ENCODE measurements around the gene CFI. TPM values are rescaled to one million over a fixed set of nuclear protein-coding genes. Genes with fewer than 3 reads are reported as not detected.

The CFI gene
- polyA plus RNA-seq, 1 experiment, result 0.53 TPM

GRCh38 chr4:109735566-109736365, 66.0 kb downstream of the CFI start:
- no peak for TF ChIP-seq CTCF (IDR thresholded peaks at IDR 0.05; ENCODE audit: low read depth, low read length)
- no peak for DNase-seq (ENCODE audit: low read depth, low spot score)
- POLR2A ChIA-PET, result no interaction called here
- Histone ChIP-seq H3K27ac (ENCODE audit: low read depth, low read length) (no peak overlapping the region), H3K9me3 (ENCODE audit: control insufficient read depth, insufficient read depth, low read length) (no peaks in the 10 kb centered on the region), H3K27me3 (ENCODE audit: control insufficient read depth, insufficient read depth, low read length) (peaks cover 2% of the 10 kb centered on the region), H3K4me3 (ENCODE audit: low read depth, low read length) (no peak overlapping the region)
- CTCF ChIA-PET, result no interaction called here

- Histone ChIP-seq H3K27me3 (ENCODE audit: control insufficient read depth, insufficient read depth, low read length) (peaks cover 2% of the 10 kb centered on the region), H3K9me3 (ENCODE audit: control insufficient read depth, insufficient read depth, low read length) (no peaks in the 10 kb centered on the region), H3K4me3 (ENCODE audit: low read depth, low read length) (no peak overlapping the region), H3K27ac (ENCODE audit: low read depth, low read length) (no peak overlapping the region)
- TF ChIP-seq CTCF (IDR thresholded peaks at IDR 0.05; ENCODE audit: low read depth, low read length), result no peak
- ChIA-PET POLR2A (no interaction called here), CTCF (no interaction called here)
- no peak for DNase-seq (ENCODE audit: low read depth, low spot score)
These were observed 68.1 kb downstream of the CFI start for GRCh38 chr4:109733728-109734127.

- POLR2A ChIA-PET, result interaction anchor here (0.7 kb wide), 1 partner anchor 68 kb away, joined by 3 read pairs; no protein-coding TSS in a partner anchor
- Histone ChIP-seq H3K27ac (ENCODE audit: low read depth, low read length) (peak overlapping the region; percentile 21), H3K4me3 (ENCODE audit: low read depth, low read length) (peak overlapping the region; percentile 82), H3K27me3 (ENCODE audit: control insufficient read depth, insufficient read depth, low read length) (no peaks in the 10 kb centered on the region), H3K9me3 (ENCODE audit: control insufficient read depth, insufficient read depth, low read length) (no peaks in the 10 kb centered on the region)
- no peak for TF ChIP-seq CTCF (IDR thresholded peaks at IDR 0.05; ENCODE audit: low read depth, low read length)
- no peak for DNase-seq (ENCODE audit: low read depth, low spot score)
- CTCF ChIA-PET, result interaction anchor here (0.8 to 2.0 kb wide), 4 partner anchors 96 to 1047 kb away, joined by 3 to 6 read pairs (median 4); no protein-coding TSS in a partner anchor
These were observed 70.9 kb downstream of the CFI start for GRCh38 chr4:109730619-109731545.

- ChIA-PET POLR2A (interaction anchor here (0.7 kb wide), 1 partner anchor 67 kb away, joined by 3 read pairs; no protein-coding TSS in a partner anchor), CTCF (interaction anchor here (0.8 to 2.0 kb wide), 4 partner anchors 27 to 1046 kb away, joined by 3 to 6 read pairs (median 4); partner anchors contain the start of gene CASP6)
- H3K27me3 ChIP-seq (ENCODE audit: control insufficient read depth, insufficient read depth, low read length), result no peaks in the 10 kb centered on the region
- H3K4me3 ChIP-seq (ENCODE audit: low read depth, low read length), result peak within 1 kb of the TSS; percentile 82
- TF ChIP-seq CTCF (IDR thresholded peaks at IDR 0.05; ENCODE audit: low read depth, low read length), result no peak
- H3K27ac ChIP-seq (ENCODE audit: low read depth, low read length), result peak within 1 kb of the TSS; percentile 21
- H3K9me3 ChIP-seq (ENCODE audit: control insufficient read depth, insufficient read depth, low read length), result no peaks in the 10 kb centered on the region
- DNase-seq (ENCODE audit: low read depth, low spot score), result peak; percentile 2
These were observed 71.8 kb downstream of the CFI start, which contains the start of gene PLA2G12A for GRCh38 chr4:109729718-109730618. TSS of gene PLA2G12A (minus strand) at chr4:109730070. CDS start at chr4:109729809, 261 bp downstream.
